ENCODE measurements around the gene MYH10. TPM values are rescaled to one million over a fixed set of nuclear protein-coding genes. Genes with fewer than 3 reads are reported as not detected.

The MYH10 gene
- total RNA-seq, 2 donors from 2014 or later = 48.6 to 56.6 TPM

- no peaks in the 10 kb centered on the region for H3K27me3 ChIP-seq (replicated peaks; ENCODE audit: insufficient read depth)
- no peaks in the 10 kb centered on the region for H3K4me1 ChIP-seq (replicated peaks)
- WGBS = 76% methylated on average over 2 of the region's 2 CpGs
- no peak for DNase-seq (ENCODE audit: low spot score)
- TF ChIP-seq POLR2A (IDR thresholded peaks at IDR 0.05) (no peak), CTCF (IDR thresholded peaks at IDR 0.05) (no peak)
- H3K9me3 ChIP-seq = no peaks in the 10 kb centered on the region
- H3K36me3 ChIP-seq = no peaks in the 10 kb centered on the region
- H3K27ac ChIP-seq = no peak overlapping the region
- no peak overlapping the region for H3K4me3 ChIP-seq
- intact Hi-C loops (cut with DNase I) = no loop called here
Measured at GRCh38 chr17:8441690-8442089, 188.8 kb downstream of the MYH10 start.

- H3K9me3 ChIP-seq = no peaks in the 10 kb centered on the region
- no peak for DNase-seq (ENCODE audit: low spot score)
- WGBS = 90% methylated on average over 3 of the region's 3 CpGs
- H3K36me3 ChIP-seq = no peaks in the 10 kb centered on the region
- H3K4me3 ChIP-seq = no peak overlapping the region
- no peak overlapping the region for H3K27ac ChIP-seq
- no peaks in the 10 kb centered on the region for H3K27me3 ChIP-seq (replicated peaks; ENCODE audit: insufficient read depth)
- H3K4me1 ChIP-seq (replicated peaks) = no peaks in the 10 kb centered on the region
- TF ChIP-seq CTCF (IDR thresholded peaks at IDR 0.05) (no peak), POLR2AphosphoS5 (IDR thresholded peaks at IDR 0.05) (no peak), POLR2A (IDR thresholded peaks at IDR 0.05) (no peak)
- intact Hi-C loops (cut with DNase I) = loop anchor here (5.0 kb wide), 1 partner anchor 62 kb away; the partner anchor contains the start of gene KRABD2
Measured at GRCh38 chr17:8439681-8440080, 190.8 kb downstream of the MYH10 start.

GRCh38 chr17:8438441-8438840, 192.1 kb downstream of the MYH10 start:
- no peaks in the 10 kb centered on the region for H3K27me3 ChIP-seq (replicated peaks; ENCODE audit: insufficient read depth)
- no peak overlapping the region for H3K4me3 ChIP-seq
- H3K4me1 ChIP-seq (replicated peaks) = no peaks in the 10 kb centered on the region
- WGBS = 89% methylated on average over 5 of the region's 5 CpGs
- no peak overlapping the region for H3K27ac ChIP-seq
- intact Hi-C loops (cut with DNase I) = loop anchor here (5.0 kb wide), 1 partner anchor 61 kb away; the partner anchor contains the start of gene KRABD2
- H3K36me3 ChIP-seq = no peaks in the 10 kb centered on the region
- DNase-seq (ENCODE audit: low spot score) = no peak
- TF ChIP-seq POLR2A (IDR thresholded peaks at IDR 0.05) (no peak), CTCF (IDR thresholded peaks at IDR 0.05) (no peak), POLR2AphosphoS5 (IDR thresholded peaks at IDR 0.05) (no peak)
- no peaks in the 10 kb centered on the region for H3K9me3 ChIP-seq

GRCh38 chr17:8436844-8437171, 193.7 kb downstream of the MYH10 start:
- Histone ChIP-seq H3K4me3 (peak overlapping the region; percentile 89 to 99), H3K4me1 (replicated peaks) (no peaks in the 10 kb centered on the region), H3K36me3 (no peaks in the 10 kb centered on the region), H3K27me3 (replicated peaks; ENCODE audit: insufficient read depth) (no peaks in the 10 kb centered on the region), H3K27ac (peak overlapping the region; percentile 99 to 100), H3K9me3 (no peaks in the 10 kb centered on the region)
- no peak for DNase-seq (ENCODE audit: low spot score)
- WGBS = 11% methylated on average over 5 of the region's 5 CpGs
- TF ChIP-seq CTCF (IDR thresholded peaks at IDR 0.05) (no peak), POLR2AphosphoS5 (IDR thresholded peaks at IDR 0.05) (no peak), POLR2A (IDR thresholded peaks at IDR 0.05) (no peak)
- intact Hi-C loops (cut with DNase I) = loop anchor here (2.0 to 5.0 kb wide), 2 partner anchors 60 to 194 kb away; partner anchors contain the start of genes KRABD2 and MYH10

GRCh38 chr17:8436169-8436843, 194.2 kb downstream of the MYH10 start:
- under 1% methylated on average over 41 of the region's 43 CpGs for WGBS
- H3K4me1 ChIP-seq (replicated peaks) = no peaks in the 10 kb centered on the region
- H3K36me3 ChIP-seq = no peaks in the 10 kb centered on the region
- TF ChIP-seq POLR2AphosphoS5 (IDR thresholded peaks at IDR 0.05) = peak; percentile 16
- peak in 1 of 4 experiments; percentile 16 for TF ChIP-seq CTCF (IDR thresholded peaks at IDR 0.05)
- no peak for TF ChIP-seq POLR2A (IDR thresholded peaks at IDR 0.05)
- H3K9me3 ChIP-seq = no peaks in the 10 kb centered on the region
- peak overlapping the region; percentile 89 to 99 for H3K4me3 ChIP-seq
- DNase-seq (ENCODE audit: low spot score) = peak; percentile 41
- intact Hi-C loops (cut with DNase I) = loop anchor here (2.0 to 5.0 kb wide), 2 partner anchors 59 to 194 kb away; partner anchors contain the start of genes KRABD2 and MYH10
- H3K27ac ChIP-seq = peak overlapping the region; percentile 99 to 100
- no peaks in the 10 kb centered on the region for H3K27me3 ChIP-seq (replicated peaks; ENCODE audit: insufficient read depth)
